MM.1S (cell line): ENCODE results near the gene OAS3.

Experiments
- CTCF ChIP-seq: fragments of 300-600 bp; sonication (generic); IDR thresholded peaks from 2 replicates; pipeline ENCODE4 v1.5.1; 2016; ENCODE audit warnings: antibody characterized with exemption, low read length, mixed read lengths
- EZH2 ChIP-seq: fragments of 300-600 bp; sonication (generic); optimal IDR thresholded peaks from 2 replicates; pipeline ENCODE3; 2017; ENCODE audit warnings: low read depth, mild to moderate bottlenecking, antibody characterized with exemption, low read length, mixed read lengths
- EZH2phosphoT487 ChIP-seq: fragments of 300-600 bp; sonication (generic); IDR thresholded peaks from 2 replicates; pipeline ENCODE4 v1.6.1; 2018; ENCODE audit warnings: antibody characterized with exemption, low read length

GRCh38 chr12:112978163-112979040 lies 40.1 kb downstream of the OAS3 start, which contains the start of gene OAS2:
- TF ChIP-seq CTCF (no peak), EZH2phosphoT487 (no peak), EZH2 (no peak)
